Choroid plexus epithelial cell (primary cell): ENCODE data around the gene JUNB.
"Not testable (repeated sequence)": the region's sequence is repeated elsewhere in the genome, so short reads cannot be mapped to it uniquely, and the experiment has no call there.

ENCODE experiments used
- DNase-seq: peaks from one replicate; pipeline ENCODE4 v3.0.0-alpha.2; 2010; ENCODE audit warnings: low read depth
- H3K4me3 ChIP-seq: 2 replicates; pipeline ENCODE4 v1.5.1; 2011; ENCODE audit warnings: low read depth, mild to moderate bottlenecking, control low read depth, low read length, moderate library complexity
- TF ChIP-seq, protein P1 (sequence below): conservative IDR thresholded peaks from 2 replicates; pipeline ENCODE4 v1.5.1; 2011; ENCODE audit warnings: low read depth, mild to moderate bottlenecking, control low read depth, inconsistent platforms, low read length, moderate library complexity

JUNB gene

DNA sequence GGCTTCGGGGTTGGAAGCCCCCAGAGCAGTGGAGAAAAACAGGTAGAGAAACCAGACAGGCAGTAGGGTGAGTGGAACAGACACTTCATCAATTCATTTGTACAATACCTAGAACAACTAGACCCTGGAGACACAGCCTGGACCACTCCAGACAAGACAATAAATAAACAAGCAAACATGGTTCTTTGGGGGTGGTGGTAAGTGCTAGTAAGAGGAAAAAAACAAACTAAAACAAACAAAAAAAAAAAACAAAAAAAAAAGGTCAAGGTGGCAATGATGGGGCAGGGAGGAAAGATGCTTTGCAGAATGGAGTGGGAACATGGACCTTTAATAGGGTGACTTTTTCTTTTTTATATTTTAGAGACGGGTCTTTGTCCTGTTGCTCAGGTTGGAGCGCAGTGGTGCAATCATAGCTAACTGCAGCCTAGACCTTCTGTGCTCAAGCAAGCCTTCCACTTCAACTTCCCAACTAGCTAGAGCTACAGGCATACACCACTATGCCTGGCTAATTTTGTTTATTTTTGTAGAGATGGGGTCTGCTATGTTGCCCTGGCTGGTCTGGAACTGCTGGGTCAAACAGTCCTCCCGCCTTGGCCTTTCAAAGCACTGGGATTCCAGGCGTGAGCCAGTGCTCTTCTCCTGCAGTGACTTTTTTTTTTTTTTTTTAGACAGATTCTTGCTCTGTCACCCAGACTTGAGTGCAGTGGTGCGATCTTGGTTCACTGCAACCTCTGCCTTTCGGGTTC is 3.1 kb downstream of the JUNB start:
- TF ChIP-seq, protein P1, sequence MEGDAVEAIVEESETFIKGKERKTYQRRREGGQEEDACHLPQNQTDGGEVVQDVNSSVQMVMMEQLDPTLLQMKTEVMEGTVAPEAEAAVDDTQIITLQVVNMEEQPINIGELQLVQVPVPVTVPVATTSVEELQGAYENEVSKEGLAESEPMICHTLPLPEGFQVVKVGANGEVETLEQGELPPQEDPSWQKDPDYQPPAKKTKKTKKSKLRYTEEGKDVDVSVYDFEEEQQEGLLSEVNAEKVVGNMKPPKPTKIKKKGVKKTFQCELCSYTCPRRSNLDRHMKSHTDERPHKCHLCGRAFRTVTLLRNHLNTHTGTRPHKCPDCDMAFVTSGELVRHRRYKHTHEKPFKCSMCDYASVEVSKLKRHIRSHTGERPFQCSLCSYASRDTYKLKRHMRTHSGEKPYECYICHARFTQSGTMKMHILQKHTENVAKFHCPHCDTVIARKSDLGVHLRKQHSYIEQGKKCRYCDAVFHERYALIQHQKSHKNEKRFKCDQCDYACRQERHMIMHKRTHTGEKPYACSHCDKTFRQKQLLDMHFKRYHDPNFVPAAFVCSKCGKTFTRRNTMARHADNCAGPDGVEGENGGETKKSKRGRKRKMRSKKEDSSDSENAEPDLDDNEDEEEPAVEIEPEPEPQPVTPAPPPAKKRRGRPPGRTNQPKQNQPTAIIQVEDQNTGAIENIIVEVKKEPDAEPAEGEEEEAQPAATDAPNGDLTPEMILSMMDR = no peak
- DNase-seq = peak; percentile 66
- peak overlapping the region; percentile 100 for H3K4me3 ChIP-seq

DNA sequence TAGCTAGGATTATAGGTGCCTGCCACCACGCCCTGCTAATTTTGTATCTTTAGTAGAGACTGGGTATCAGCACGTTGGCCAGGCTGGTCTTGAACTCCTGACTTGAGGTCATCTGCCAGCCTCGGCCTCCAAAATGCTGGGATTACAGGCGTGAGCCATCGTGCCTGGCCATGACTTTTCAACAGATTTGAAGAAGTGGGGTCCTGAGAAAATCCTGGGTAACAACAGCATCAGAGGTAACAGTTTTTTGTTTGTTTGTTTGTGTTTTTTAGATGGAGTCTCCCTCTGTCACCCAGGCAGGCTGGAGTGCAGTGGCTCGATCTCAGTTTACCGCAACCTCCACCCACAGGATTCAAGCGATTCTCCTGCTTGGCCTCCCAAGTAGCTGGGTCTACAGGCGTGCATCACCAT is 3.7 kb downstream of the JUNB start:
- no peak for DNase-seq
- H3K4me3 ChIP-seq = peak overlapping the region; percentile 100

DNA sequence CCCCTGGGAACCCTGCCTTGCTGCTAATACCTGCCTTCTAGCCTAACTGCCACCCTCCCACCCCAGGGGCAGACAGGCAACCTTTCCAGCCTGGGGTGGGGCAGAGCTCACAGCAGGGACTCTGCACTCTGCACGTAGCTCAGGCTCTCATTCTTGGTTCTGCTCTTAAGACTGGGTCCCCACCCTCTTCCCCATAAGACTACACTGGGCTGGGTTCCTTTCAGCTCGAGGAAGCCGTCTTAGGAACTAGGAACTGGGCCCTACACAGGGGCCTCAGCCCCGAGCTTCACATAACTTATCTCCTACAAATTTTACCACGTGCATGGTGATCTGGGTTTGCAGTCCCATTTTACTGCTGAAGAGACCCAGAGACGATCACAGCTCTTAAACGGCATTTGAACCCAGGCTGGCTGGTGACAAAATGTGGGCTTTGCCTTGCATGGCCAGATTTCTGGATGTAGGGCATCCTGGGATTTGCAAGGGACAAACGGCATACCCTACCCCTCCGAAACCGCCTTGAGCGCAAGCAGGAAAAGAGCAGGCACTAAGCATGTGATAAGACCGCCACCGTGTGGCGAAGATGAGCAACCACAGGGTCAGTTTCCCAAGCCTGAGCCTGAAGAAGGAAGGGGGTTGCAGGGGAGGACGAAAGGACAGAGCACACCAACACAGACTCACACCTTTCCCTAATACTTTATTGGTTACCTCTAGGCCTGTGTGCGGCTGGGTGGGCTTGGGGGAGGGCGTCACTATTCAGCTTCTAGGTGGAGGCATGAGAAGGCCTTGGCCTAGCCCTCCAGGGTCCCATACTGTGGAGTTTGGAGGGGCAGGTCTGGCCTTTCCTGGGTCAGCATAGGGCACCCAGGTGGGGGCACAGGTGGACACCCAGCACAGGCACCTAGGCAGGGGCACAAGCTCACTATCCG is 5.1 kb downstream of the JUNB start:
- peak; percentile 87 for DNase-seq
- peak overlapping the region; percentile 20 for H3K4me3 ChIP-seq
- TF ChIP-seq, protein P1 = peak; percentile 95

More for the DNA sequence above, 3.7 kb downstream of the JUNB start:
- TF ChIP-seq, protein P1 = no peak

DNA sequence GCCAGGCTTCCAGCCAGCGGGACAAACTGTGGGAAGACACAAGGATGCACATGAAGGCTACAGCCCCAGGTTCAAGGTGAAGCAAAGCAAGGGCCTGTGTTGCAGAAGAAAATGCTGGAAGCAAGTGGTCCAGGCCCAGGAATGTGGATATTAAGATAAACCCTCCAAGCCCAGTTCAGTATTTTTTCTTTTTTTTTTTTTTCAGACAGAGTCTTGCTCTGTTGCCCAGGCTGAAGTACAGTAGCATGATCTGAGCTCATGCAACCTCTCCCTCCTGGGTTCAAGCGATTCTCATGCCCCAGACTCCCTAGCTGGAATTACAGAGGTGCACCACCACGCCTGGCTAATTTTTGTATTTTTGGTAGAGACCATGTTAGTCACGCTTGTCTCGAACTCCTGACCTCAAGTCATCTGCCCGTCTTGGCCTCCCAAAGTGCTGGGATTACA is 5.9 kb downstream of the JUNB start:
- no peak for DNase-seq
- TF ChIP-seq, protein P1 = no peak

DNA sequence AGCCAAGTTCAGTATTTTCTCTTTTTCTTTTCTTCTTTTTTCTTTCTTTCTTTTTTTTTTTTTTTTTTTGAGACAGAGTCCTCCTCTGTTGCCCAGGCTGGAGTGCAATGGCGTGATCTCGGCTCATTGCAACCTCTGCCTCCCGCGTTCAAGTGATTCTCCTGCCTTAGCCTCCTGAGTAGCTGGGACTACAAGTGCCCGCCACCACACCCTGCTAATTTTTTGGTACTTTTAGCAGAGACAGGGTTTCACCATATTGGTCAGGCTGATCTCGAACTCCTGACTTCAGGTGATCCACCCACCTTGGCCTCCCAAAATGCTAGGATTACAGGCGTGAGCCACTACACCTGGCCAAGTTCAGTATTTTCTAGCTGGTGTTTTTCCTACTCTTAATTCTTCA is 6.3 kb downstream of the JUNB start:
- not testable (repeated sequence) for H3K4me3 ChIP-seq, DNase-seq

More for the DNA sequence above, 5.9 kb downstream of the JUNB start:
- no peak overlapping the region for H3K4me3 ChIP-seq

DNA sequence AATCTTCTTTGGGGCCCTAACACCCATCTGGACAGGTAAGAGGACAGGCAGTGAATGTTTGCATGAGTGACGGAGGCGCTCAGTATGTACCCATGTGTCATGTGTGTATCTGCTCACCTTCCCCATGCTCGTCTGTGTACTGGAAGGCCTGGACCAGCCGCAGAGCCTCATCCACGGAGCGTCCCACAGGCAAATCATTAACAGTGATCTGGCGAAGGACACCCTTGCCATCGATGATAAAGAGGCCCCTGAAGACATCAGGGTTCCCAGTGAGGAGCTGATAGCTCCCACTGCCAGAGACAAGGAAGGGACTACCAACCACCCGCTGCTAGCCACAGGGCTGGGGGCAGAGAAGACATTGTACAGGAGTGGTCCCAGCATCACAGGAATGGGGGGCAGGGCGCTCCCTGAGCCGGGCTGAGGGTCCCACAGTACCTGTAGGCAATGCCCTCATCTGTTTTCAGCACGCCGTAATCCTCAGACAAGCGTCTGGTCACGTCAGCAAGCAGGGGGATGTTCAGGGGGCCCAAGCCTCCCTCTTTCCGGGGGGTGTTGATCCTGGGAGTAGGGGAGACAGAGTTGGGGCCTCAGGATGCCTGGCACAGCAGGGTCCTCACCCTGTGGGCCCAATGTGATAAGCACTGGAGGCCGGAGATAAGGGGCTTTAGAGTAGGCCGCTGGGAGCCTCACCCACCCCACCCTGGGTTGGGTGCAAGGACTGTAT is 8.6 kb downstream of the JUNB start:
- no peak overlapping the region for H3K4me3 ChIP-seq

More for the DNA sequence above, 8.6 kb downstream of the JUNB start:
- no peak for DNase-seq
- TF ChIP-seq, protein P1 = no peak
